ENCODE results near the gene ATP6V1F. TPM values are rescaled to one million over a fixed set of nuclear protein-coding genes. Genes with fewer than 3 reads are reported as not detected.
A peak's percentile ranks its signal among the peaks of the same experiment; 100 is the strongest.

ATP6V1F gene
- polyA plus RNA-seq, 3 donors = 327 to 593 (median 511) TPM

GRCh38 chr7:128856001-128856718, 6.5 kb upstream of the ATP6V1F start:
- no peaks in the 10 kb centered on the region for H3K36me3 Mint-ChIP-seq
- H3K27me3 Mint-ChIP-seq (ENCODE audit: low read depth in 3 of 3) = peaks cover 1 to 14% (median 5%) of the 10 kb centered on the region in 3 donors
- Histone ChIP-seq H3K4me1 (ENCODE audit: control insufficient read depth in 1 of 2, insufficient read depth in 2 of 2, low read length in 2 of 2) (no peaks in the 10 kb centered on the region), H3K27me3 (ENCODE audit: control insufficient read depth in 2 of 2, insufficient read depth in 2 of 2, low read length in 2 of 2) (no peaks in the 10 kb centered on the region), H2AFZ (ENCODE audit: insufficient read depth, low read depth, low read length, poor library complexity, severe bottlenecking) (no peak overlapping the region), H3K27ac (ENCODE audit: low read depth in 1 of 2, low read length in 2 of 2) (no peak overlapping the region), H3K36me3 (replicated peaks in 1 of 2; ENCODE audit: control insufficient read depth in 1 of 2, insufficient read depth in 2 of 2, low read length in 2 of 2) (no peaks in the 10 kb centered on the region), H3K9ac (ENCODE audit: insufficient read depth, low read length, poor library complexity, severe bottlenecking) (no peak overlapping the region), H3K4me2 (replicated peaks; ENCODE audit: extremely low read depth, low read length, poor library complexity, severe bottlenecking) (no peak overlapping the region), H3K79me2 (ENCODE audit: insufficient read depth, low read length) (no peaks in the 10 kb centered on the region), H3K4me3 (replicated peaks in 1 of 3; ENCODE audit: low read depth in 2 of 3, low read length in 3 of 3) (no peak overlapping the region), H4K20me1 (ENCODE audit: insufficient read depth, low read length) (no peaks in the 10 kb centered on the region), H3K9me3 (replicated peaks in 1 of 2; ENCODE audit: control insufficient read depth in 1 of 2, insufficient read depth in 1 of 2, low read length in 2 of 2) (no peaks in the 10 kb centered on the region)
- no peak overlapping the region for H3K4me3 Mint-ChIP-seq
- 98% methylated on average over 8 of the region's 17 CpGs for WGBS (ENCODE audit: insufficient coverage)
- H3K9me3 Mint-ChIP-seq = no peaks in the 10 kb centered on the region
- intact Hi-C loops (cut with micrococcal nuclease) = no loop called here
- H3K27ac Mint-ChIP-seq = no peak overlapping the region
- TF ChIP-seq, protein P1, sequence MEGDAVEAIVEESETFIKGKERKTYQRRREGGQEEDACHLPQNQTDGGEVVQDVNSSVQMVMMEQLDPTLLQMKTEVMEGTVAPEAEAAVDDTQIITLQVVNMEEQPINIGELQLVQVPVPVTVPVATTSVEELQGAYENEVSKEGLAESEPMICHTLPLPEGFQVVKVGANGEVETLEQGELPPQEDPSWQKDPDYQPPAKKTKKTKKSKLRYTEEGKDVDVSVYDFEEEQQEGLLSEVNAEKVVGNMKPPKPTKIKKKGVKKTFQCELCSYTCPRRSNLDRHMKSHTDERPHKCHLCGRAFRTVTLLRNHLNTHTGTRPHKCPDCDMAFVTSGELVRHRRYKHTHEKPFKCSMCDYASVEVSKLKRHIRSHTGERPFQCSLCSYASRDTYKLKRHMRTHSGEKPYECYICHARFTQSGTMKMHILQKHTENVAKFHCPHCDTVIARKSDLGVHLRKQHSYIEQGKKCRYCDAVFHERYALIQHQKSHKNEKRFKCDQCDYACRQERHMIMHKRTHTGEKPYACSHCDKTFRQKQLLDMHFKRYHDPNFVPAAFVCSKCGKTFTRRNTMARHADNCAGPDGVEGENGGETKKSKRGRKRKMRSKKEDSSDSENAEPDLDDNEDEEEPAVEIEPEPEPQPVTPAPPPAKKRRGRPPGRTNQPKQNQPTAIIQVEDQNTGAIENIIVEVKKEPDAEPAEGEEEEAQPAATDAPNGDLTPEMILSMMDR (IDR thresholded peaks at IDR 0.05) = no peak
- no peak for DNase-seq
- no peaks in the 10 kb centered on the region for H3K4me1 Mint-ChIP-seq

DNA sequence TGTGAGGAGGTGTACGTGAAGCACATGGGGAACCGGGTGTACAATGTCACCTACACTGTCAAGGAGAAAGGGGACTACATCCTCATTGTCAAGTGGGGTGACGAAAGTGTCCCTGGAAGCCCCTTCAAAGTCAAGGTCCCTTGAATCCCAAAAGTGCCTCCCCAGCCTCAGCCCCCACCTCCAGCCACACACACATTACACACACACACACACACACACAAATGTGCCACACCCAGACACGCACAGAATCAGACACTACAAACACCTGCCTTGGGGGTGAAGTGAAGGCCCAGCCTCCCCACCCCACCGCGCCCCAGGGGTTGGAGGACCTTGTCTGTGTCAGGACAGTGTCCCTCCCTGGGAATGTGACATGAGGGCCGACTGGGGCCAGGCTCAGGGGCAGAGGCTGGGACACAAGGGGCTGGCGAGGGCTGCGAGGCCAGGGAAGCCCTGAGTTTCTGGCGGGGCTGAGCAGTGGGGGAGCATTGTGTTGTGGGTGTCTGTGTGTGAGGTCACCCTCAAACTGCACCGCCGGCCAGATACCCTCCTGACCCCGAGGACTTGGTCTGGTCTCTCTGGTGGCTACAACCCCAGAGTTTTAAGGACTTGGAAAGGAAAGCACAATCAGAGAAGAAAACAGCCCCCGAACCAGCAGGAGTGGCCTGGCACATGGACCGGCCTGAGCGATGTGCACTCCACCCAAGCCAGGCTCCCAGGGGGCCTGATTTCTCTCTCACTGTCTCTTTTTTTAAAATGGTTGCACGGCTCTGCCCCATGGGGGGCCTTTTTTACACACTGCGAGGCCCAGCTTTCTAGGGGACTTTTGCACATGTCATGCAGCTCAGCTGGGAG, 4.0 kb upstream of the ATP6V1F start:
- Mint-ChIP-seq H3K27me3 (ENCODE audit: low read depth in 3 of 3) (peaks cover 1 to 9% (median 5%) of the 10 kb centered on the region in 3 donors), H3K27ac (no peak overlapping the region), H3K4me1 (peaks cover 6% of the 10 kb centered on the region), H3K9me3 (peaks cover 0 to 3% (median 0%) of the 10 kb centered on the region in 7 donors), H3K36me3 (no peaks in the 10 kb centered on the region), H3K4me3 (peak overlapping the region in 1 of 2 donors; percentile 5)
- peaks cover 3% of the 10 kb centered on the region for H4K20me1 ChIP-seq (ENCODE audit: insufficient read depth, low read length)
- no peak for DNase-seq
- H3K36me3 ChIP-seq (replicated peaks in 1 of 2; ENCODE audit: control insufficient read depth in 1 of 2, insufficient read depth in 2 of 2, low read length in 2 of 2) = no peaks in the 10 kb centered on the region
- H3K27ac ChIP-seq (ENCODE audit: low read depth in 1 of 2, low read length in 2 of 2) = no peak overlapping the region
- WGBS (ENCODE audit: insufficient coverage) = 94% methylated on average over 8 of the region's 18 CpGs
- no peak overlapping the region for H3K4me2 ChIP-seq (replicated peaks; ENCODE audit: extremely low read depth, low read length, poor library complexity, severe bottlenecking)
- H3K27me3 ChIP-seq (ENCODE audit: control insufficient read depth in 2 of 2, insufficient read depth in 2 of 2, low read length in 2 of 2) = no peaks in the 10 kb centered on the region
- H3K4me1 ChIP-seq (ENCODE audit: control insufficient read depth in 1 of 2, insufficient read depth in 2 of 2, low read length in 2 of 2) = peaks cover 3 to 8% of the 10 kb centered on the region in 2 donors
- intact Hi-C loops (cut with micrococcal nuclease) = no loop called here
- H3K4me3 ChIP-seq (replicated peaks in 1 of 3; ENCODE audit: low read depth in 2 of 3, low read length in 3 of 3) = no peak overlapping the region
- H3K9me3 ChIP-seq (replicated peaks in 1 of 2; ENCODE audit: control insufficient read depth in 1 of 2, insufficient read depth in 1 of 2, low read length in 2 of 2) = no peaks in the 10 kb centered on the region
- no peak overlapping the region for H2AFZ ChIP-seq (ENCODE audit: insufficient read depth, low read depth, low read length, poor library complexity, severe bottlenecking)
- TF ChIP-seq, protein P1 (IDR thresholded peaks at IDR 0.05) = no peak
- H3K79me2 ChIP-seq (ENCODE audit: insufficient read depth, low read length) = peaks cover 10% of the 10 kb centered on the region
- no peak overlapping the region for H3K9ac ChIP-seq (ENCODE audit: insufficient read depth, low read length, poor library complexity, severe bottlenecking)

Measured in CD14-positive monocyte (primary cell).